Neural cell (in vitro differentiated cells): Measurements from ENCODE around the gene FCHSD1. TPM values are rescaled to one million over a fixed set of nuclear protein-coding genes. Genes with fewer than 3 reads are reported as not detected.

Experiments
- H2AFZ ChIP-seq: fragments of 200-600, 300-800 bp; sonication (generic), shearing (Covaris generic); 2 replicates; pipeline ENCODE4 v1.6.0; 2014; ENCODE audit warnings: low read depth, mild to moderate bottlenecking, antibody characterized with exemption, low read length, moderate library complexity
- H3F3A ChIP-seq: fragments of 200-600 bp; shearing (Covaris generic); 2 replicates; pipeline ENCODE4 v1.6.1; 2016; ENCODE audit warnings: mild to moderate bottlenecking, moderate library complexity, mixed read lengths, antibody characterized with exemption, low read length; ENCODE audit not compliant: insufficient read depth, poor library complexity, severe bottlenecking
- H3K27ac ChIP-seq: fragments of 200-600, 300-800 bp; sonication (generic), shearing (Covaris generic); 2 replicates; pipeline ENCODE4 v1.5.1; 2014; ENCODE audit warnings: mild to moderate bottlenecking, low read length, moderate library complexity
- H3K27me3 ChIP-seq: fragments of 300-800, 200-600 bp; sonication (generic), shearing (Covaris generic); 2 replicates; pipeline ENCODE4 v1.6.0; 2014; ENCODE audit warnings: mild to moderate bottlenecking, low read depth, low read length, moderate library complexity; ENCODE audit not compliant: insufficient read depth
- H3K36me3 ChIP-seq: fragments of 300-800, 200-600 bp; sonication (generic), shearing (Covaris generic); 2 replicates; pipeline ENCODE4 v1.5.1; 2014; ENCODE audit warnings: mild to moderate bottlenecking, antibody characterized with exemption, low read length, moderate library complexity; ENCODE audit not compliant: insufficient read depth
- H3K4me2 ChIP-seq: fragments of 300-800, 200-600 bp; sonication (generic), shearing (Covaris generic); 2 replicates; pipeline ENCODE4 v1.6.0; 2014; ENCODE audit warnings: mild to moderate bottlenecking, low read length
- H3K4me3 ChIP-seq: fragments of 300-800, 200-600 bp; sonication (generic), shearing (Covaris generic); 2 replicates; pipeline ENCODE4 v1.5.1; 2014; ENCODE audit warnings: mild to moderate bottlenecking, low read length, moderate library complexity
- H3K79me2 ChIP-seq: fragments of 200-600 bp; shearing (Covaris generic); replicated peaks from 2 replicates; pipeline ENCODE4 v1.6.0; 2014; ENCODE audit warnings: mild to moderate bottlenecking, low read length, moderate library complexity; ENCODE audit not compliant: insufficient read depth
- H3K9ac ChIP-seq: fragments of 300-800, 200-600 bp; sonication (generic), shearing (Covaris generic); 2 replicates; pipeline ENCODE4 v1.6.1; 2016; ENCODE audit warnings: mild to moderate bottlenecking, low read length, mixed read lengths
- H3K9me2 ChIP-seq: fragments of 200-600 bp; shearing (Covaris generic); 2 replicates; pipeline ENCODE4 v1.6.1; 2016; ENCODE audit warnings: mild to moderate bottlenecking, low read length, mixed read lengths; ENCODE audit not compliant: insufficient read depth
- H3K9me3 ChIP-seq: fragments of 200-600, 300-800 bp; sonication (generic), shearing (Covaris generic); 2 replicates; pipeline ENCODE4 v1.6.1; 2016; ENCODE audit warnings: mild to moderate bottlenecking, mixed run types, low read length, moderate library complexity, mixed read lengths
- H4K20me1 ChIP-seq: fragments of 200-600 bp; shearing (Covaris generic); 2 replicates; pipeline ENCODE4 v1.6.1; 2016; ENCODE audit warnings: mild to moderate bottlenecking, mixed run types; ENCODE audit not compliant: insufficient read depth
- EP300 ChIP-seq: fragments of 450-650 bp; conservative IDR thresholded peaks from 2 replicates; pipeline ENCODE4 v1.6.1; 2014; ENCODE audit warnings: antibody characterized with exemption, mild to moderate bottlenecking, moderate library complexity; ENCODE audit not compliant: poor library complexity, severe bottlenecking
- EZH2 ChIP-seq: fragments of 200-600, 300-800 bp; shearing (Covaris generic), sonication (generic); IDR thresholded peaks from 2 replicates; pipeline ENCODE4 v1.6.1; 2014; ENCODE audit warnings: antibody characterized with exemption, low read length, borderline replicate concordance, mild to moderate bottlenecking; ENCODE audit not compliant: insufficient read depth, poor library complexity, severe bottlenecking
- MXI1 ChIP-seq: fragments of 450-650 bp; conservative IDR thresholded peaks from 2 replicates; pipeline ENCODE4 v1.6.1; 2014; ENCODE audit warnings: antibody characterized with exemption, mild to moderate bottlenecking; ENCODE audit not compliant: poor library complexity, severe bottlenecking
- POLR2AphosphoS5 ChIP-seq: IDR thresholded peaks from 2 replicates; pipeline ENCODE4 v1.6.1; 2012
- RAD21 ChIP-seq: fragments of 450-650 bp; conservative IDR thresholded peaks from 2 replicates; pipeline ENCODE4 v1.6.1; 2014; ENCODE audit warnings: antibody characterized with exemption, mild to moderate bottlenecking, moderate library complexity
- SMC3 ChIP-seq: fragments of 450-650 bp; conservative IDR thresholded peaks from 2 replicates; pipeline ENCODE4 v1.6.1; 2014; ENCODE audit warnings: antibody characterized with exemption, mild to moderate bottlenecking, moderate library complexity; ENCODE audit not compliant: poor library complexity
- TAF1 ChIP-seq: IDR thresholded peaks from 2 replicates; pipeline ENCODE4 v1.6.1; 2012; ENCODE audit warnings: low read depth
- polyA plus RNA-seq: library from polyadenylated mRNA; depleted of rRNA; stranded (reverse); fragments of >200 nt; gene quantifications from 2 replicates; pipeline ENCODE4 v1.2.3, GENCODE V29; 2014
- TF ChIP-seq, protein P1 (sequence below): IDR thresholded peaks from 2 replicates; pipeline ENCODE4 v1.6.1; 2012; ENCODE audit warnings: borderline replicate concordance
- TF ChIP-seq, protein P2 (sequence below): fragments of 450-650 bp; IDR thresholded peaks from 2 replicates; pipeline ENCODE4 v1.5.1; 2014; ENCODE audit warnings: antibody characterized with exemption, mild to moderate bottlenecking, moderate library complexity; ENCODE audit not compliant: poor library complexity, severe bottlenecking

Gene FCHSD1
- polyA plus RNA-seq, 1 donor from 2014 or later = 3.9 TPM

DNA sequence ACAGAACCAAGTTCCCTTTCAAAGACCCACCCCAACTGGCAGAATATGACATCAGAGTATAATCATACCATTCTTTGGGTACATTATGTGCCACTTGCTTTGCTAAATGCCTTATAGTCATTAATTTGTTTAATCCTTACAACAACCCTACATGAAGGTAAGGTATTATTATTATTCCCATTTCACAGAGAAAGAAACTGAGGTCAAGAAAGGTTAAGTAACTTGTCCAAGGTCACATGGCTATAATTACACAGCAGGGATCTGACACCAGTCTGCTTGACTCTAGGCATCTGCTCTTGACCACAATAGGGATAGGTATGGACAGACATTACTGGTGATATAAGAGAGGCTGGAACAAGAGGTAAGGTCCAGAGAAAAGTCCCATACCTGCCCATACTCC, 1.2 kb downstream of the FCHSD1 start:
- no peak for TF ChIP-seq EP300
- TF ChIP-seq MXI1 = no peak
- no peak for TF ChIP-seq SMC3
- H4K20me1 ChIP-seq = no peaks in the 10 kb centered on the region
- peaks cover 5% of the 10 kb centered on the region for H3K27me3 ChIP-seq
- no peak overlapping the region for H3K4me3 ChIP-seq
- H3K9me3 ChIP-seq = no peaks in the 10 kb centered on the region
- H2AFZ ChIP-seq = no peak overlapping the region
- H3K9ac ChIP-seq = no peak overlapping the region
- H3K27ac ChIP-seq = no peak overlapping the region
- no peaks in the 10 kb centered on the region for H3K9me2 ChIP-seq
- H3K79me2 ChIP-seq = no peaks in the 10 kb centered on the region
- H3F3A ChIP-seq = no peaks in the 10 kb centered on the region
- H3K4me2 ChIP-seq = no peak overlapping the region
- H3K36me3 ChIP-seq = no peaks in the 10 kb centered on the region

DNA sequence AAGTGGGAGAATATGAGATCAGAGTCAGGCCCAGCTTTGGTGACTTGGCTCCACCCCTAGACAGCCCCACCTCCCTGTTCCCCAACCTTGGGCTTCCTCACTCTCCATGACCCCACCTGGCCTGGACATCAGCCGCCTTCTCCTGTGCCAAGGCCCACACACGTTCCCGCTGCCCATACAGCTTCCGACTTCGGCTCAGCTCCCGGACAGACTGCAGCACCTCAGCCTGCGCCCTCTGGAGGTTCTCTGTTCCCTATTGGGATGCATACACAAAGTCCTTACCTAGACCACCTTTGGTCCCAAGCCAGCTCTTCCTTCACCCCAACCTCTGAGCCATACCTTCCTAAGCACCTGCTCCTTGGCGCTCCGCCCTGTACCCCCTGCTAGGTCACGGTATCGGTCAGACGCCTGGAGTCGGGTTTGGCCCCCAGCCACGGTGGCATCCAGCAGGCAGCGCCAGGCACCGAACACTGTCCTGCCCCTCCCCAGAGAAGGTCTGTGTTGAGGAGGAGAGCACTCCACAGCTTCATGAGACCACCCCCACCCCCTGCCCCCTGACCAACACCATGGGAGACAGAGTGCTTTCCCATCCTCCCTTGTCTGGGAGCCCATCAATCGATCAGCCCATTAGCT, 2.0 kb downstream of the FCHSD1 start:
- Histone ChIP-seq H3K36me3 (no peaks in the 10 kb centered on the region), H3K9me3 (no peaks in the 10 kb centered on the region), H3F3A (no peaks in the 10 kb centered on the region), H3K79me2 (no peaks in the 10 kb centered on the region), H3K9ac (no peak overlapping the region), H2AFZ (no peak overlapping the region), H3K9me2 (no peaks in the 10 kb centered on the region), H3K4me3 (no peak overlapping the region), H3K27ac (no peak overlapping the region), H4K20me1 (no peaks in the 10 kb centered on the region), H3K27me3 (peaks cover 5% of the 10 kb centered on the region), H3K4me2 (no peak overlapping the region)
- TF ChIP-seq RAD21 (no peak), POLR2AphosphoS5 (no peak), TAF1 (no peak), EZH2 (no peak), SMC3 (no peak), EP300 (no peak), MXI1 (no peak)
- TF ChIP-seq, protein P1, sequence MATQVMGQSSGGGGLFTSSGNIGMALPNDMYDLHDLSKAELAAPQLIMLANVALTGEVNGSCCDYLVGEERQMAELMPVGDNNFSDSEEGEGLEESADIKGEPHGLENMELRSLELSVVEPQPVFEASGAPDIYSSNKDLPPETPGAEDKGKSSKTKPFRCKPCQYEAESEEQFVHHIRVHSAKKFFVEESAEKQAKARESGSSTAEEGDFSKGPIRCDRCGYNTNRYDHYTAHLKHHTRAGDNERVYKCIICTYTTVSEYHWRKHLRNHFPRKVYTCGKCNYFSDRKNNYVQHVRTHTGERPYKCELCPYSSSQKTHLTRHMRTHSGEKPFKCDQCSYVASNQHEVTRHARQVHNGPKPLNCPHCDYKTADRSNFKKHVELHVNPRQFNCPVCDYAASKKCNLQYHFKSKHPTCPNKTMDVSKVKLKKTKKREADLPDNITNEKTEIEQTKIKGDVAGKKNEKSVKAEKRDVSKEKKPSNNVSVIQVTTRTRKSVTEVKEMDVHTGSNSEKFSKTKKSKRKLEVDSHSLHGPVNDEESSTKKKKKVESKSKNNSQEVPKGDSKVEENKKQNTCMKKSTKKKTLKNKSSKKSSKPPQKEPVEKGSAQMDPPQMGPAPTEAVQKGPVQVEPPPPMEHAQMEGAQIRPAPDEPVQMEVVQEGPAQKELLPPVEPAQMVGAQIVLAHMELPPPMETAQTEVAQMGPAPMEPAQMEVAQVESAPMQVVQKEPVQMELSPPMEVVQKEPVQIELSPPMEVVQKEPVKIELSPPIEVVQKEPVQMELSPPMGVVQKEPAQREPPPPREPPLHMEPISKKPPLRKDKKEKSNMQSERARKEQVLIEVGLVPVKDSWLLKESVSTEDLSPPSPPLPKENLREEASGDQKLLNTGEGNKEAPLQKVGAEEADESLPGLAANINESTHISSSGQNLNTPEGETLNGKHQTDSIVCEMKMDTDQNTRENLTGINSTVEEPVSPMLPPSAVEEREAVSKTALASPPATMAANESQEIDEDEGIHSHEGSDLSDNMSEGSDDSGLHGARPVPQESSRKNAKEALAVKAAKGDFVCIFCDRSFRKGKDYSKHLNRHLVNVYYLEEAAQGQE = no peak
- TF ChIP-seq, protein P2, sequence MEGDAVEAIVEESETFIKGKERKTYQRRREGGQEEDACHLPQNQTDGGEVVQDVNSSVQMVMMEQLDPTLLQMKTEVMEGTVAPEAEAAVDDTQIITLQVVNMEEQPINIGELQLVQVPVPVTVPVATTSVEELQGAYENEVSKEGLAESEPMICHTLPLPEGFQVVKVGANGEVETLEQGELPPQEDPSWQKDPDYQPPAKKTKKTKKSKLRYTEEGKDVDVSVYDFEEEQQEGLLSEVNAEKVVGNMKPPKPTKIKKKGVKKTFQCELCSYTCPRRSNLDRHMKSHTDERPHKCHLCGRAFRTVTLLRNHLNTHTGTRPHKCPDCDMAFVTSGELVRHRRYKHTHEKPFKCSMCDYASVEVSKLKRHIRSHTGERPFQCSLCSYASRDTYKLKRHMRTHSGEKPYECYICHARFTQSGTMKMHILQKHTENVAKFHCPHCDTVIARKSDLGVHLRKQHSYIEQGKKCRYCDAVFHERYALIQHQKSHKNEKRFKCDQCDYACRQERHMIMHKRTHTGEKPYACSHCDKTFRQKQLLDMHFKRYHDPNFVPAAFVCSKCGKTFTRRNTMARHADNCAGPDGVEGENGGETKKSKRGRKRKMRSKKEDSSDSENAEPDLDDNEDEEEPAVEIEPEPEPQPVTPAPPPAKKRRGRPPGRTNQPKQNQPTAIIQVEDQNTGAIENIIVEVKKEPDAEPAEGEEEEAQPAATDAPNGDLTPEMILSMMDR = no peak

DNA sequence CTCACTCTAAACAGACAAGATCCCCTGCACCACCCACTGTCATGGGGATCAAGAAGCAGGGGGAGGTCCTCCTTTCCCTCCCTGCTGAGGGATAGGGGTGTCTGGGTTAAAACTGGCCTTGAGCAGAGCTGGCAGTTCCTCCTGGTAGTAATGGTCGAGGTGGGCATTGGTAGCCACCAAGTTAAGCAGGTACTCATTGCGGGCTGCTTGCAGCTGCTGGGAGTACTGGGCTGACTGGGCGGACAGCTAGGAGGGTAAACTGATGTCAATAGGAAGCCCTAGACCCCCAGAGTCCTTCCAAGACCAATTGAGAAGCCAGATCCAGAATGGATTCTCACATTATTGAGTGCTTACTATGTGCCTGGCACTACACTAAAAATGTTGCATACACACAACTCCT, 3.4 kb downstream of the FCHSD1 start:
- no peak for TF ChIP-seq EP300
- TF ChIP-seq MXI1 = no peak
- no peak for TF ChIP-seq TAF1
- TF ChIP-seq RAD21 = no peak
- TF ChIP-seq, protein P2 = no peak
- TF ChIP-seq, protein P1 = no peak
- no peak for TF ChIP-seq POLR2AphosphoS5
- no peak for TF ChIP-seq EZH2
- no peak for TF ChIP-seq SMC3
- no peak overlapping the region for H2AFZ ChIP-seq
- H3K9me3 ChIP-seq = no peaks in the 10 kb centered on the region
- H3K27ac ChIP-seq = no peak overlapping the region
- no peak overlapping the region for H3K9ac ChIP-seq
- H3K4me2 ChIP-seq = no peak overlapping the region
- H3K27me3 ChIP-seq = peaks cover 5% of the 10 kb centered on the region
- H3K36me3 ChIP-seq = no peaks in the 10 kb centered on the region
- no peaks in the 10 kb centered on the region for H3K79me2 ChIP-seq
- H3K4me3 ChIP-seq = no peak overlapping the region
- no peaks in the 10 kb centered on the region for H4K20me1 ChIP-seq
- H3K9me2 ChIP-seq = no peaks in the 10 kb centered on the region
- no peaks in the 10 kb centered on the region for H3F3A ChIP-seq
